NCI-H1930 (cell line): ENCODE measurements around the gene PFKL.

ENCODE experiments used
- DNase-seq, 2 experiments: peaks; one replicate each; lab custom pipeline; 2025; lab: John Stamatoyannopoulos, UW

PFKL gene

DNA sequence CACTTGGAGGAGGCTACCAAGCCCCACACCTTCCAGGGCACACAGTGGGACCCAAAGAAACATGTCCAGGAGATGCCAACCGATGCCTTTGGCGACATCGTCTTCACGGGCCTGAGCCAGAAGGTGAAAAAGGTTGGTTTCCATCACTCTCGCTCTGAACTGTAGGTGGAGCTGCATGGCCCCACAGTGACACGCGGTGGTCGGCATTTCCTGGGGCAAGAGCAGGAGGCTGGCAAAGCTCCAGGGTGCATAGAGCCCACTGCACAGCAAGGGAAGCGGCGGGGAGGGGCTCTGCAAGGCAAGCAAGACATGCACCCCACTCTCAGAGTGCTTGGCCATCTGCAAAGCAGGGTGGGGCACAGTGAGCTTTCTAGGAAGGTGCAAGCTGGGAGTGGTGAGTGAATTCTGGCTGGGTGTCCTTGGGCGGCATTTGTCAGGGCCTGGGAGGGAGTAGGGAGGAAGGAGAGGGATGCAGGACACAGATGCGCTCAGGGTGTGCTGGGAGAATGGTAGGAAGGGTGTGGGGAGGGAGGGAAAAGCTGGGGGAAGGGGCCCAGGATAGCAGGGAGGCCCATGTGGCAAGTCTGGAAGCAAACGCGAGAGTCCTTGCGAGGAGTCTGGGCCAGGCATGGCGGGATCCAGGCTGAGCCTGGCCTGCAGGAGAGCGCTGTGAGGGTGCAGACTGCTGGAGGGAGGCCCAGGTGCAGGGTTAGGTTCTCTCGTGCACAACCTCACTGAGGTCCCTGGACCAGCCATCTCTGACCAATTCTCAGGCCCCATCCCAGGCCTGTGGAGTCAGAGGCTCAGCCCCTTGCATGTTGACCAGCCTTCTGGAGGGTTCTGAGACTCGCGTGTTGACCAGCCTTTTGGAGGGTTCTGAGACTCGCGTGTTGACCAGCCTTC lies 64.5 kb downstream of the PFKL start:
- DNase-seq = no peak

DNA sequence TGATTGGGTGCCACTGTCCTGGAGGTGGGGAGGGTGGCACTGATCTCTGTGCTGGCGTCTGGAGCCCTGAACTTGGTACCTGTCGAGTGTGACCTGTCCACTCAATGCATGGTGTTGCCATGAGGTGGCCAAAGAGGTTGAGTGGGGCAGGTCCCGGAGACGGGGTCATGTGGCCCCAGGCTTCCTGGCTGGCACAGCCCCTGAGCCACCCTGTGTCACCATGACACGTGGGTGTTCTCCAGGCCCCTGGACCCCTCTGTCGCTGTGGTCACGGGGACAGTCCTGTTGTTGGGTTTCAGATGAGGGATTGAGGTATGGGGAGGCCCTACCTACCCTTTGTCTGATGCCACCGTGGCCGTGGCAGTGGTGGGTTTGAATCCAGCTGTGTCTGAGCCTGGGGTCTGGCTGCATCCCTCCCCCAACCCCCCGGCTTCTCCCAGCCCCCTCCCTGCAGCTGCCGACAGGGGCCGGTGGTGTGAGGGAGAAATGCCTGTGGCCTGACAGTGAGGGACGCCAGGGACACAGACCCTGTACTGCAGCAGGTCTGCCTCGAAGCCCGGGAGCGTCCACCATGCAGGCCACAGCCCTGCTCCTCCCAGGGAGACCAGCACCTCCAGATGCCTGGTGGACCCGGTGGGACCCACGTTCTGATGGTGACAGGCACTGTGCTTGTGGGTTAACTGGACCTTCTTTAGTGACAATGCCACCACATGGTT lies 65.6 kb downstream of the PFKL start:
- no peak for DNase-seq

DNA sequence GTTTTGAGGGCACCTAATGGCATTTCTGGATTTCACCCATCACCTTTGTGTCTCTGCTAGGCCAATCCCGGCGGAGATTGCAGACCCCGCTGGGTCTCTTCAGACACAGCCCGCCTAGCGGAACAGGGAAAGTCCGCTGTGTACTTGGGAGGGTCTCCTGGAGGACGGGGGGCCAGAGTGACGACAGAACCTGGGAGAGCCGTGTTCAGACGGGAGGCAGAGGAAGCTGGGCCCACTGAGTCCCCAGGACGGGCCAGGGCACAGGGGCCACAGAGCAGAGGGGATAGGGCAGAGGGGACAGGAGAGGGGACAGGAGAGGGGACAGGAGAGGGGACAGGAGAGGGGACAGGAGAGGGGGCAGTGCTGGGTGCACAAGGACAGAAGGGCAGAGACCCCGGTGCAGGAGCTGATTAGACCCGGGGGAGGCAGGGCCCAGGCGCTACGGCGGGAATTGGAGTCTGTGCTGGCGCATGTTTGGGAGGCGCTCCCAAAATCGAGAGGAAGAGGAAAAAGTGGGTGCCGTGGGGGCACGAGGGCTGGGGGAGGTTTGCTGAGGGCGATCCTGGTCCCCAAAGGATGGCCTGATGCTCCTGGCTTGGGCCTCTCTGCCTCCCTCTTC lies 66.2 kb downstream of the PFKL start:
- no peak for DNase-seq

DNA sequence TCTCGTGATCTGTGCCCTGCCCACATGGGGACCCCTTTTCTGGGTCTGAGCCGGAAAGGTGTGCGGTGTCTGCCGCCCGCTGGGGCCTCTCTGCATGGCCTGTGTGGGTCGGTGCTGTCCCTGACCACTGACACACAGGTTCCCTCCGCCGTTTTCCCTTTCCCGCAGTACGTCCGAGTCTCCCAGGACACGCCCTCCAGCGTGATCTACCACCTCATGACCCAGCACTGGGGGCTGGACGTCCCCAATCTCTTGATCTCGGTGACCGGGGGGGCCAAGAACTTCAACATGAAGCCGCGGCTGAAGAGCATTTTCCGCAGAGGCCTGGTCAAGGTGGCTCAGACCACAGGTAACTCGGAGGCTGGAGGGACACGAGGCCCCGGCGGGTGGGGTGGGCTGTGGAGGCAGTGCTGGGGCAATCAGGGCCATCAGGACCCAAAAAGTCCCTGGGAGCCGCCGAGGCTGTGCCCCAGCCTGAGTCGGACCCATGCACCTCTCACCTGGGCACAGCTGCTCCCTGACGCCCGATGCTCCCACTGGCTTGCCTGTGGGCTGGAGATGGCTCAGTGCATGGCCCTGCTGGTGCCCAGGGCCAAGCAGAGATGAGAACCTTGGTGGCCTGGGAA lies 66.8 kb downstream of the PFKL start:
- no peak for DNase-seq

DNA sequence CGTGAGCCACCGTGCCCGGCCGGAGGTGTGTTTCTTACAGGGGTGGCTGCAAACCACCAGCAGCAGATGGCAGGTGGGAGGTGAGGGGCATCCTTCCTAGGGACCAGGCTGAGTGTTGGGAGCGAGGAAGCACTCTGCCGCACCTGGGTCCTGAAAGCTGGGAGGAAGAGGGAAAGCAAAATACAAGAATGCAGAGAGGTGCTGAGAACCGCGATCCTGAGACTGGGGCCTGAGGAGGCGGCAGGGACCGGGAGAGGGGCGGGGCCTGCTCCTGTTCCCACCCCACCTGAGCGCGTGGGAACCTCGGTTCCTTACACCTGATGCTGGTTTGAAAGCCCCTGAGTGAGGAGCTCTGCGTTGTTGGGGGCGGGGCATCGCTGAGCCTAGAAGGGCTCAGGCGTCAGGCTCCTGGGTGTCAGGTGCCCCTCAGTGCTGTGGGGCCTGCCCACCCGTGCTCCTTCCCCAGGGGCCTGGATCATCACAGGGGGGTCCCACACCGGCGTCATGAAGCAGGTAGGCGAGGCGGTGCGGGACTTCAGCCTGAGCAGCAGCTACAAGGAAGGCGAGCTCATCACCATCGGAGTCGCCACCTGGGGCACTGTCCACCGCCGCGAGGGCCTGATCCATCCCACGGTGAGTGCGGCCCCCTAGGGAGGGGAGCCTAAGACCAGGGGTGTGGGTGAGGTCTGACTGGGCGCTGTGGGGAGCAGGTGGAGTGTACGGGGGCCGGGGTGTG lies 69.0 kb downstream of the PFKL start:
- DNase-seq = no peak

DNA sequence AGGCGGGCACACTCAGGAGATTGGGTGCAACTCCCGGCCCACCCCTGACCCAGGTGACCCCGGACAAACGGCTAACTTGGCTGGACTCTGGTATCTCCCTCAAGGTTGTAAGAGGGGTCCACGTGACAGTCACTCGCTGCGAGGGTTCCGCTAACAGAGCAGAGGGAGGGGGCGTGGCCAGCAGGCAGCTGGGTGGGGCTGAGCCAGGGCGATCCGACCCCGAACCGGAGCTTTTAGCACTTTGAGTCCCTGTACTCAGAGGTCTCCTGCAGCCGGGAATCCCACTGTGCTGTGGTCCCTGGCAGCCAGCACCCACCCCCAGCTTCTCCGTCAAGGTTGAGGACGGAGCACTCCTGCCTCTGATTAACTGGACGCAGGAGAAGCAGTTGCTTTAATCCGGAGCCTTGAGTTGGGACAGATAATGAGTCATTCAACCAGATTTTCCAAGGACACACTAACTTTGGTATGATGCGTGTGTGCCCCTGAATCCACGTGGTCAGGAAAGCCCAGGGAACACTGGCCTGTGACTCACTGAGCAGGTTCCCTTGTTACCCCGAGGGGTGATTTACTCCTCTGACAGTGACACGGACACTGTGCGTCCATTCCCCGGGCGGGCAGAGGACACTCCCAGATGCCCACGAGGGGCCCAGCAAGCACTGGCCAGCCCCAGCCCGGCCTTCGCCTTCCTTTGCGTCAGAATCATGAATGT lies 70.3 kb downstream of the PFKL start:
- DNase-seq = no peak

DNA sequence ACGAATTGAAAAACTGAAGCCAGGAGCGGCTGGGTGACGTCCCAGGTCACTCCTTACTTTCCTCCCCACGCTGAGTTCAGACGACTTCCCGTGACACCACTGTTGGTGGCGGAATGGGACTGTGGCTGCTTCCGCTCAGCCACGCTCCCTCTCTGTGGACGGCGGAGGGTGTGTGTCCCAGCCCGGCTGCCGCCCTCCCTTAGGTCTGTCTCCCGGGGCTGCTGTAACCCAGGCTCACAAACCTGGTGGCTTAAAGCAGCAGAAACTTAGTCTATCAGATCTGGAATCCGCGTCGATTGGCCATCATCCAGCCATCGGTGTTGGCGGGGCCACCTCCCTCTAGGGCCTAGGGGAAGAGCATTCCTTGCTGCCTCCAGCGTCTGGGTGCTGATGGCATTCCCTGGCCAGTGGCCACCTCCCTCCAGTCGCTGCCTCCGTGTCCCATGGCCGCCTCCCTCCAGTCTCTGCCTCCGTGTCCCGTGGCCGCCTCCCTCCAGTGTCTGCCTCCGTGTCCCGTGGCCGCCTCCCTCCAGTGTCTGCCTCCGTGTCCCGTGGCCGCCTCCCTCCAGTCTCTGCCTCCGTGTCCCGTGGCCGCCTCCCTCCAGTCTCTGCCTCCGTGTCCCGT lies 71.0 kb downstream of the PFKL start:
- DNase-seq = no peak

DNA sequence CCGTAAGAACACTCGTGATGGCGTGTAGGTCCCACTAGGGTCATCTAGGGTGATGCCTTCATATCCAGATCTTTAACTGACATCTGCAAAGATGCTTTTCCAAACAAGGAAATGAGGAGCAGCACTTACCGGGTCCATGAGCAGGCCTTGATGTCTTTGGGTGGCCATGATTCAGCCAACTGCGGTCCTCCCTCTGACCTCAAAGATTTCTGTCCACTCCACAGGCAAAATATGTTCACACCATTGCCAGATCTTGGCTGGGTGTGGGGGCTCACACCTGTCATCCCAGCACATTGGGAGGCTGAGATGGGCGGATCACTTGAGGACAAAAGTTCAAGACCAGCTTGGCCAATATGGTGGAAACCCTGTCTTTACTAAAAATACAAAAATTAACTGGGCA lies 71.7 kb downstream of the PFKL start:
- DNase-seq = no peak

DNA sequence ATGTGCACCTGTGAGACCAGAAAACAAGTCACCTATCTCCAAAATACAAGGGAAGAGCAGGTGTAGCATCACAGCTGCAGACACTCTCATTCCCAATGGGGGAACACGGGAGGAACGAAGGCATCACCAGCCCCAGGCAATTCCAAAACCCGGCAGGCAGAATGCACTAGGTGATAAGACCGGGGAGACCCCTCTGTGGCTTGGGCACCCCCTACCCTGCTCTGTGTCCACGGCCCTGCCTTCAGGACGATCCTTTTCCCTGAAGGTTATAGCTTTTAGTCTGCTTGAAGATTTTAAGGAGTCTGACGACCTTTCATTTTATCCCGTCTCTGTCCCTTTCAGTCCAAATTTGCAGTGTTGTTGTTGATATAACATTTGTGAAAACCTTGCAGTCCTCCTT lies 72.8 kb downstream of the PFKL start:
- DNase-seq = no peak

DNA sequence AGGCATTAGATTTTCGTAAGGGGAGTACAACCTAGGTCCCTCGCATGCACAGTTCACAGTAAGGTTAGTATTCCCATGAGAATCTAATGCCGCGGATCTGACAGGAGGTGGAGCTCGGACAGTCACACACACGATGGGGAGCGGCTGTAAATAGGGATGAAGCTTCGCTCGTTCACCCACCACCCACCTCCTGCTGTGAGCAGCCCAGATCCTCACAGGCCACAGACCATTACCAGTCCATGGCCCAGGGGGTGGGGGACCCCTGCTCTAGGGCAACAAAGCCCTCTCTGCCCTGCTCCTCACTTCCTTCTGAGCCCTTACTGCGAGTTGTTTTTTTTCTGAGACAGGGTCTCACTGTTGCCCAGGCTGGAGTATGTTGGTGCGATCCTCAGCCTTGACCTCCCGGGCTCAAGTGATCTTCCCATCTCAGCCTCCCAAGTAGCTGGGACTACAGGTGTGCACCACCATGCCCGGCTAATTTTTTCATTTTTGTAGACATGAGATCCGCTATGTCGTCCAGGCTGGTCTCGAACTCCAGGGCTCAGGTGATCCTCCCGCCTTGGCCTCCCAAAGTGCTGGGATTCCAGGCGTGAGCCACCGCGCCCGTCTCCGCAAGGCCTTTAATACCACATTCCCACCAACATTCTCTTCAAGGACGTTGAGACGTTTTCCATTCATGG lies 74.9 kb downstream of the PFKL start:
- DNase-seq = no peak

DNA sequence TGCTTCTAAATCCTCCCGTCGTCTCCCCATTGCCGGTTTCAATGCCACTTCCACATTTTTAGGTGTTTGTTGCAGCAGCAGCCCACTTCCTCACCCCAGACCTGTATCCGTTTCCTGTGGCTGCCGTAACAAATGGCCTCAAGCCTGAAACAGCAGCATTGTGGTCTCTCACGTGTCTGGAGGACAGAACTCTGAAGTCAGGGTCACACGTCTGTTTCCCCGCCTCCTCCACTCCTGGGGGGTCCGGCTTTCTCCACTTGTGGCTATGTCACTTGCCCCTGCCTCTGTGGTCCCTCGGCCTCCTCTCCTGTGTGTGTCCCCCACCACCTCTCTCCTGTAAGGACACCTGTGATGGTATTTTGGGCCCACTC lies 75.4 kb downstream of the PFKL start:
- no peak for DNase-seq

DNA sequence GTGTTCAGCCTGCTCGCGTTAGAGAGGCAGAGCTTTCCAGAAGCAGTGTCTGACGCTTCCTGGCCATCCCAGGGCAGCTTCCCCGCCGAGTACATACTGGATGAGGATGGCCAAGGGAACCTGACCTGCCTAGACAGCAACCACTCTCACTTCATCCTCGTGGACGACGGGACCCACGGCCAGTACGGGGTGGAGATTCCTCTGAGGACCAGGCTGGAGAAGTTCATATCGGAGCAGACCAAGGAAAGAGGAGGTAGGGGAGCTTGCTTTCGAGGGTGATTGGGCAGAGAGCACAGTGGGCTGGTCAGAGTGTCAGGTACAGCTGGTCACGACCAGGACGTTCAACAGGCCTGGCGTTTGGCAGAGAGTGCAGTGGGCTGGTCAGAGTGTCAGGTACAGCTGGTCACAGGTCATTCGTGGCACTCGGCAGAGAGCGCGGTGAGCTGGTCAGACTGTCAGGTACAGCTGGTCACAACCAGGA lies 75.9 kb downstream of the PFKL start:
- DNase-seq = no peak

DNA sequence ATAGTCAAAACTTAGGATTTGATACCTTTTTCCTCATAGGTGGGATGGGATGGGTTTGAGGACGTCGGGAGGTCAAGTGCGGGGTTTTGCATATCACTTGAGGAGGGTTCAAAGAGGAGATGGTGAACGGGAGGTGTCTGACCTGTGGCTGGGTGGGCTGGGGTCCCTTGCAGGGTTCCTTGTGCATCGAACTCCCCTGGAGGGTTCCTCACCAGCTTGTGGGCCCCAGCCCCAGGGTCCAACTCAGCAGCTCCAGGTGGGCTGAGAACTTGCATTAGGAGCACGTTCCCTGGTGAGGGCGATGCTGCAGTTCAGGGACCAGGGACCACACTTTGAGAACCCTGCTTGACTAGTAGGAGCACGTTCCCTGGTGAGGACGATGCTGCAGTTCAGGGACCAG lies 76.8 kb downstream of the PFKL start:
- DNase-seq = no peak
